Naive thymus-derived CD4-positive, alpha-beta T cell (primary cell): ENCODE results near the gene MUC12. TPM values are rescaled to one million over a fixed set of nuclear protein-coding genes. Genes with fewer than 3 reads are reported as not detected.
"Not testable (repeated sequence)": the region's sequence is repeated elsewhere in the genome, so short reads cannot be mapped to it uniquely, and the experiment has no call there.

Experiments
- ATAC-seq: fragments of 150-1000 bp; cut with Tn5 transposase; 2 replicates; pipeline ENCODE4 v1.10.0; 2021; ENCODE audit warnings: mild to moderate bottlenecking, moderate library complexity
- CTCF ChIA-PET: fragments of 350-600 bp; sonication (Branson Sonifier 250); formaldehyde crosslinking; loops from one replicate; lab custom pipeline; 2021; ENCODE audit warnings: antibody characterized with exemption; lab: Charles Lee
- POLR2A ChIA-PET: fragments of 350-600 bp; sonication (Branson Sonifier 250); formaldehyde crosslinking; loops from one replicate; lab custom pipeline; 2021; ENCODE audit warnings: antibody characterized with exemption, inconsistent platforms; lab: Charles Lee
- DNase-seq, 9 donors: peaks; one replicate each; pipeline versions ENCODE4 v3.0.0 to v3.0.0-alpha.2; 2020 to 2022; ENCODE audit warnings: mixed read lengths in 1 of 9
- H3K27ac ChIP-seq: one replicate; pipeline ENCODE4 v1.7.0; 2013; ENCODE audit warnings: mild to moderate bottlenecking, low read depth, low read length, moderate library complexity
- H3K27me3 ChIP-seq, 2 donors: one replicate each; pipeline ENCODE4 v1.7.0; 2013; ENCODE audit warnings: low read length in 2 of 2, mild to moderate bottlenecking in 2 of 2, moderate library complexity in 2 of 2; ENCODE audit not compliant: control insufficient read depth in 2 of 2, insufficient read depth in 2 of 2
- H3K36me3 ChIP-seq, 3 experiments: 1 replicate in 2 of 3; 2 replicates in 1 of 3; pipeline ENCODE4 v1.7.0; 2013; ENCODE audit warnings: low read length in 3 of 3, mild to moderate bottlenecking in 3 of 3, moderate library complexity in 1 of 3; ENCODE audit not compliant: insufficient read depth in 3 of 3, control insufficient read depth in 2 of 3
- H3K4me1 ChIP-seq, 2 donors: one replicate each; pipeline ENCODE4 v1.7.0; 2013; ENCODE audit warnings: low read length in 2 of 2, mild to moderate bottlenecking in 2 of 2, moderate library complexity in 1 of 2; ENCODE audit not compliant: control insufficient read depth in 2 of 2, insufficient read depth in 2 of 2
- H3K4me3 ChIP-seq: 2 replicates; pipeline ENCODE4 v1.7.0; 2013; ENCODE audit warnings: mild to moderate bottlenecking, low read length
- H3K9me3 ChIP-seq, 3 experiments: 1 replicate in 2 of 3; 2 replicates in 1 of 3; pipeline ENCODE4 v1.7.0; 2013; ENCODE audit warnings: low read length in 3 of 3; ENCODE audit not compliant: control insufficient read depth in 2 of 3
- H3K27ac Mint-ChIP-seq, 9 donors: one replicate each; pipeline ENCODE4 v1.8.0; 2020 to 2022; ENCODE audit warnings: mixed read lengths in 9 of 9, mild to moderate bottlenecking in 8 of 9, moderate library complexity in 5 of 9, inconsistent platforms in 2 of 9
- H3K27me3 Mint-ChIP-seq, 5 donors: one replicate each; pipeline ENCODE4 v1.8.0; 2021 to 2022; ENCODE audit warnings: mixed read lengths in 5 of 5, mild to moderate bottlenecking in 1 of 5
- H3K36me3 Mint-ChIP-seq, 5 donors: one replicate each; pipeline ENCODE4 v1.8.0; 2020 to 2022; ENCODE audit warnings: mixed read lengths in 5 of 5, mild to moderate bottlenecking in 3 of 5, inconsistent platforms in 1 of 5
- H3K4me1 Mint-ChIP-seq, 7 donors: one replicate each; pipeline ENCODE4 v1.8.0; 2020 to 2022; ENCODE audit warnings: mixed read lengths in 7 of 7, mild to moderate bottlenecking in 3 of 7, inconsistent platforms in 1 of 7
- H3K4me3 Mint-ChIP-seq, 10 donors: one replicate each; pipeline ENCODE4 v1.8.0; 2020 to 2022; ENCODE audit warnings: mild to moderate bottlenecking in 10 of 10, mixed read lengths in 10 of 10, moderate library complexity in 6 of 10, inconsistent platforms in 2 of 10
- H3K9me3 Mint-ChIP-seq, 11 donors: one replicate each; pipeline ENCODE4 v1.8.0; 2020 to 2022; ENCODE audit warnings: mixed read lengths in 11 of 11, mild to moderate bottlenecking in 4 of 11, inconsistent platforms in 1 of 11, moderate library complexity in 1 of 11
- intact Hi-C, 2 donors: fragments of 100-400 bp; cut with micrococcal nuclease; formaldehyde crosslinking; loops; one replicate each; pipeline ENCODE4 v1.15.1; 2023
- polyA plus RNA-seq, 2 donors: library from polyadenylated mRNA; unstranded; fragments of 300-500 nt; fragmentation: Illumina TruSeq; gene quantifications; one replicate each; pipeline ENCODE4 v1.2.3, GENCODE V29; 2021
- total RNA-seq, 6 experiments: library from RNA in 5 of 6; stranded (reverse) in 5 of 6; gene quantifications; 1 replicate in 5 of 6; 2 replicates in 1 of 6; pipeline ENCODE4 v1.2.3 and lab custom pipeline; 2021 to 2026

MUC12 gene, protein sequence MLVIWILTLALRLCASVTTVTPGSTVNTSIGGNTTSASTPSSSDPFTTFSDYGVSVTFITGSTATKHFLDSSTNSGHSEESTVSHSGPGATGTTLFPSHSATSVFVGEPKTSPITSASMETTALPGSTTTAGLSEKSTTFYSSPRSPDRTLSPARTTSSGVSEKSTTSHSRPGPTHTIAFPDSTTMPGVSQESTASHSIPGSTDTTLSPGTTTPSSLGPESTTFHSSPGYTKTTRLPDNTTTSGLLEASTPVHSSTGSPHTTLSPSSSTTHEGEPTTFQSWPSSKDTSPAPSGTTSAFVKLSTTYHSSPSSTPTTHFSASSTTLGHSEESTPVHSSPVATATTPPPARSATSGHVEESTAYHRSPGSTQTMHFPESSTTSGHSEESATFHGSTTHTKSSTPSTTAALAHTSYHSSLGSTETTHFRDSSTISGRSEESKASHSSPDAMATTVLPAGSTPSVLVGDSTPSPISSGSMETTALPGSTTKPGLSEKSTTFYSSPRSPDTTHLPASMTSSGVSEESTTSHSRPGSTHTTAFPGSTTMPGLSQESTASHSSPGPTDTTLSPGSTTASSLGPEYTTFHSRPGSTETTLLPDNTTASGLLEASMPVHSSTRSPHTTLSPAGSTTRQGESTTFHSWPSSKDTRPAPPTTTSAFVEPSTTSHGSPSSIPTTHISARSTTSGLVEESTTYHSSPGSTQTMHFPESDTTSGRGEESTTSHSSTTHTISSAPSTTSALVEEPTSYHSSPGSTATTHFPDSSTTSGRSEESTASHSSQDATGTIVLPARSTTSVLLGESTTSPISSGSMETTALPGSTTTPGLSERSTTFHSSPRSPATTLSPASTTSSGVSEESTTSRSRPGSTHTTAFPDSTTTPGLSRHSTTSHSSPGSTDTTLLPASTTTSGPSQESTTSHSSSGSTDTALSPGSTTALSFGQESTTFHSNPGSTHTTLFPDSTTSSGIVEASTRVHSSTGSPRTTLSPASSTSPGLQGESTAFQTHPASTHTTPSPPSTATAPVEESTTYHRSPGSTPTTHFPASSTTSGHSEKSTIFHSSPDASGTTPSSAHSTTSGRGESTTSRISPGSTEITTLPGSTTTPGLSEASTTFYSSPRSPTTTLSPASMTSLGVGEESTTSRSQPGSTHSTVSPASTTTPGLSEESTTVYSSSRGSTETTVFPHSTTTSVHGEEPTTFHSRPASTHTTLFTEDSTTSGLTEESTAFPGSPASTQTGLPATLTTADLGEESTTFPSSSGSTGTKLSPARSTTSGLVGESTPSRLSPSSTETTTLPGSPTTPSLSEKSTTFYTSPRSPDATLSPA (N-terminal part only)
- not detected for total RNA-seq
- polyA plus RNA-seq = not detected
- 0.54 reads per million for total RNA-seq (lab: John Stamatoyannopoulos, UW)

DNA sequence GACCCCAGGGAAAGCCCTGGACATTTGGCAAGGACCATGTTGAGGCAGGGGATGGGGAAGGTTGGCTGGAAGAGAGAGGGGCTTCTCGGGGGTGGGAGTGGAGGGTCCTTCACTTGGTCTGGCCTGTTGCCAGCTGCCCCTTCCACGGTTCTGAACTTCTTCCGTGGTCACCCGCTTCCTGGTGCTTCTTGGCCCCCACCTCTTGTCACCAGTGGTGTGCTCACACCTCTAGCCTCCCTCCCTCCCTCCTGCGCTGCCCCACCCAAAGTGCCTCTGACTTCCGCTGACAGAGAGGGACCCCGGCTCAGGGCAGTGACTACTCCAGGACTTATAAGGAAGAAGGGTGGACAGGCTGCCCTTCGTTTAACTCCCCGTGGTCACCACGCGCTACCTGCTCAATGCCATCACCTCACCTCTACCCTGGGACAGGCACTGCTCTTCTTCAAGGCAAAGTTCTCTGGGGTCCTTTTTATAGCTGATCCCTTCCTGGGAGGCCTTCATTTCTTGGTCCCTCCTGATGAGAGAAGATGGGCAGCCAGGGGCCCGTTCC is at the start of gene MUC12:
Gene MUC12 (plus strand): TSS at position 500 of the 550 bp plus-strand sequence. CDS start 58 bp downstream, outside the sequence.
- no peak within 1 kb of the TSS for H3K27ac Mint-ChIP-seq
- intact Hi-C loops = loop anchor here (5.0 kb wide), 3 partner anchors 72 to 108 kb away; partner anchors contain the start of gene ACHE (in 1 of the 2)

DNA sequence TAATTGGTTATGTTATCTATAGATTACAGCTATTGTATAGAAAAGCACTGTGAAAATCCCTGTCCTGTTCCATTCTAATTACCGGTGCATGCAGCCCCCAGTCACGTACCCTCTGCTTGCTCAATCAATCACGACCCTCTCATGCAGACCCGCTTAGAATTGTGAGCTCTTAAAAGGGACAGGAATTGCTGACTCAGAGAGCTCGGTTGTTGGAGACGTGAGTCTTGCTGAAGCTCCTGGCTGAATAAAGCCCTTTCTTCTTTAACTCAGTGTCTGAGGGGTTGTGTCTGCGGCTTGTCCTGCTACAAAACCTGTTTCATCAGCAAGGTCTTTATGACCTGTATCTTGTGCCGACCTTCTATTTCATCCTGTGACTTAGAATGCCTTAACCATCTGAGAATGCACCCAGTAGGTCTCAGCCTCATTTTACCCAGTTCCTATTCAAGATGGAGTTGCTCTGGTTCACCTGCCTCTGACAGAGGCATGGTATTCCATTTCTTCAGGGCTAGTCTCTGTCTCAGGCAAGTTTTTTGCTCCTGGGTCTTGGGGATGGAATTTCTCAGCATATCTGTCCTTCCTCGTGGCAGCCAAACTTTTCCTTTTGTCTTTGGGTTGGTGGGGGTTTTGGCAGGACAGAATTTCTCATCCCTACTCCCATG is 49.5 kb upstream of the MUC12 start:
- H3K4me3 ChIP-seq, H3K9me3 ChIP-seq, DNase-seq, H3K27me3 ChIP-seq, H3K27ac ChIP-seq, H3K4me1 ChIP-seq, H3K36me3 Mint-ChIP-seq, H3K4me3 Mint-ChIP-seq, POLR2A ChIA-PET, ATAC-seq, H3K27ac Mint-ChIP-seq, CTCF ChIA-PET, intact Hi-C loops, H3K36me3 ChIP-seq, H3K4me1 Mint-ChIP-seq, H3K9me3 Mint-ChIP-seq: not testable (repeated sequence)
- H3K27me3 Mint-ChIP-seq = peaks cover 12 to 27% (median 21%) of the 10 kb centered on the region in 5 donors

More for the DNA sequence above, at the start of gene MUC12:
- H3K27me3 Mint-ChIP-seq = peaks cover 40 to 54% (median 51%) of the 10 kb centered on the region in 5 donors
- peak within 1 kb of the TSS in 2 of 10 donors; percentile 10 to 22 for H3K4me3 Mint-ChIP-seq
- ChIA-PET POLR2A (no interaction called here), CTCF (interaction anchor here (0.9 kb wide), 1 partner anchor 313 kb away, joined by 5 read pairs; no protein-coding TSS in a partner anchor)
- H3K36me3 ChIP-seq = no peaks in the 10 kb centered on the region
- DNase-seq (no peak), ATAC-seq (no peak)
- H3K27ac ChIP-seq = no peak within 1 kb of the TSS
- H3K36me3 Mint-ChIP-seq = peaks cover 0 to 8% (median 1%) of the 10 kb centered on the region in 5 donors
- peaks cover 9 to 24% (median 16%) of the 10 kb centered on the region in 7 donors for H3K4me1 Mint-ChIP-seq
- H3K27me3 ChIP-seq = peaks cover 12 to 33% of the 10 kb centered on the region in 2 donors
- no peak within 1 kb of the TSS for H3K4me3 ChIP-seq
- H3K9me3 ChIP-seq = no peaks in the 10 kb centered on the region
- peaks cover 0 to 10% (median 3%) of the 10 kb centered on the region in 11 donors for H3K9me3 Mint-ChIP-seq
- peaks cover 0 to 17% of the 10 kb centered on the region in 2 donors for H3K4me1 ChIP-seq

GRCh38 chr7:100921039-100921438 is 48.3 kb upstream of the MUC12 start:
- DNase-seq = no peak
- Mint-ChIP-seq H3K27ac (no peak overlapping the region), H3K27me3 (peaks cover 10 to 26% (median 21%) of the 10 kb centered on the region in 5 donors), H3K36me3 (no peaks in the 10 kb centered on the region), H3K4me3 (no peak overlapping the region), H3K9me3 (no peaks in the 10 kb centered on the region), H3K4me1 (peaks cover 0 to 4% (median 0%) of the 10 kb centered on the region in 7 donors)
- ATAC-seq = no peak
- no peaks in the 10 kb centered on the region for H3K4me1 ChIP-seq
- ChIA-PET CTCF (no interaction called here), POLR2A (no interaction called here)
- H3K27ac ChIP-seq = no peak overlapping the region
- no peak overlapping the region for H3K4me3 ChIP-seq
- H3K9me3 ChIP-seq = no peaks in the 10 kb centered on the region
- H3K36me3 ChIP-seq = no peaks in the 10 kb centered on the region
- intact Hi-C loops = no loop called here
- no peaks in the 10 kb centered on the region for H3K27me3 ChIP-seq

DNA sequence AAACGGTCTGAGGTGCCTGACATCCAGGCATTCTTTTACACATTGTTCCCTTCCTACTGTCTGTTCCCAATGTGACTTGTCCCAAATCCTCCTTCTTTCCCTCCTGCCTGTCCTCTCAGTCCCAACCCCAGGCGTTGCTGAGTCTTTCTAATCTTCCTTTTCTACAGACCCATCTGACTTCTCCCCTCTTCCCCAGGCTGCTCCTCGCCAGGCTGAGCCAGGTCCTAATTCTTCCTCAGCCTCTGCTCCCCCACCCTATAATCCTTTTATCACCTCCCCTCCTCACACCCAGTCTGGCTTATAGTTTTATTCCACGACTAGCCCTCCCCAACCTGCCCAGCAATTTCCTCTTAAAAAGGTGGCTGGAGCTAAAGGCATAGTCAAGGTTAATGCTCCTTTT is 45.7 kb upstream of the MUC12 start:
- DNase-seq, ATAC-seq, POLR2A ChIA-PET, H3K4me1 Mint-ChIP-seq, intact Hi-C loops, H3K4me1 ChIP-seq, H3K27ac Mint-ChIP-seq, CTCF ChIA-PET, H3K9me3 ChIP-seq, H3K4me3 Mint-ChIP-seq, H3K36me3 ChIP-seq, H3K36me3 Mint-ChIP-seq, H3K27me3 ChIP-seq, H3K4me3 ChIP-seq, H3K27ac ChIP-seq, H3K9me3 Mint-ChIP-seq: not testable (repeated sequence)
- H3K27me3 Mint-ChIP-seq = peaks cover 9 to 20% (median 17%) of the 10 kb centered on the region in 5 donors

- no peak overlapping the region for H3K4me3 ChIP-seq
- no peak for DNase-seq
- Mint-ChIP-seq H3K4me1 (no peaks in the 10 kb centered on the region), H3K27me3 (peaks cover 2 to 19% (median 7%) of the 10 kb centered on the region in 5 donors), H3K9me3 (peaks cover 3 to 17% (median 7%) of the 10 kb centered on the region in 11 donors), H3K4me3 (no peak overlapping the region), H3K27ac (peak overlapping the region in 1 of 9 donors; percentile 16), H3K36me3 (peaks cover 0 to 6% (median 4%) of the 10 kb centered on the region in 5 donors)
- ATAC-seq = no peak
- no peaks in the 10 kb centered on the region for H3K9me3 ChIP-seq
- ChIA-PET CTCF (no interaction called here), POLR2A (no interaction called here)
- no peaks in the 10 kb centered on the region for H3K36me3 ChIP-seq
- no peaks in the 10 kb centered on the region for H3K4me1 ChIP-seq
- no peaks in the 10 kb centered on the region for H3K27me3 ChIP-seq
- intact Hi-C loops = no loop called here
- no peak overlapping the region for H3K27ac ChIP-seq
These were observed 39.6 kb upstream of the MUC12 start for GRCh38 chr7:100929808-100930174.
